HEK293 (cell line): ENCODE results near the gene PACRG.

Experiments used
- CTCF ChIA-PET: fragments of 350-600 bp; formaldehyde crosslinking; extraction: SDS; loops from one replicate; lab custom pipeline; 2021; ENCODE audit warnings: antibody characterized with exemption; lab: Yijun Ruan, JAX
- POLR2A ChIA-PET: fragments of 300-600 bp; formaldehyde crosslinking; extraction: SDS; loops from one replicate; lab custom pipeline; 2020; ENCODE audit warnings: antibody characterized with exemption, inconsistent platforms; lab: Yijun Ruan, JAX
- H3K27ac ChIP-seq: fragments of 200-500 bp; sonication (Bioruptor generic); 2 replicates; pipeline ENCODE4 v1.5.1; 2014; ENCODE audit warnings: low read depth, low read length, control low read depth, inconsistent platforms; ENCODE audit errors: extremely low read depth
- H3K36me3 ChIP-seq, 2 experiments: fragments of 200-500 bp in 1 of 2; sonication (Bioruptor generic) in 1 of 2; 1 replicate in 1 of 2; 2 replicates in 1 of 2; pipeline ENCODE4 v1.5.1; 2014 to 2017; ENCODE audit warnings: inconsistent platforms in 2 of 2, low read length in 2 of 2; ENCODE audit not compliant: control insufficient read depth in 2 of 2, insufficient read depth in 1 of 2
- H3K4me1 ChIP-seq: fragments of 200-500 bp; sonication (Bioruptor generic); 2 replicates; pipeline ENCODE4 v1.5.1; 2014; ENCODE audit warnings: mild to moderate bottlenecking, low read length, inconsistent platforms; ENCODE audit not compliant: control insufficient read depth, insufficient read depth
- H3K4me3 ChIP-seq: 2 replicates; pipeline ENCODE4 v1.5.1; 2011; ENCODE audit warnings: low read depth, mild to moderate bottlenecking, control low read depth, low read length, moderate library complexity
- H3K9me3 ChIP-seq: fragments of 200-500 bp; sonication (Bioruptor generic); 2 replicates; pipeline ENCODE4 v1.5.1; 2014; ENCODE audit warnings: low read depth, low read length, inconsistent platforms; ENCODE audit not compliant: control insufficient read depth, insufficient read depth
- EGR2 ChIP-seq: fragments of 450-650 bp; formaldehyde crosslinking; IDR thresholded peaks from 2 replicates; pipeline ENCODE4 v1.5.1; 2016; ENCODE audit warnings: low read depth, missing biosample characterization, missing genetic modification characterization
- GFI1B ChIP-seq: fragments of 450-650 bp; formaldehyde crosslinking; IDR thresholded peaks from 2 replicates; pipeline ENCODE4 v1.5.1; 2016; ENCODE audit warnings: missing biosample characterization, missing genetic modification characterization
- GLI2 ChIP-seq: fragments of 450-650 bp; formaldehyde crosslinking; IDR thresholded peaks from 2 replicates; pipeline ENCODE4; 2017; ENCODE audit warnings: missing biosample characterization, missing genetic modification characterization, low read depth, borderline replicate concordance
- KLF16 ChIP-seq: fragments of 450-650 bp; formaldehyde crosslinking; IDR thresholded peaks from 2 replicates; pipeline ENCODE4 v1.5.1; 2017; ENCODE audit warnings: missing biosample characterization, missing genetic modification characterization
- MZF1 ChIP-seq: fragments of 450-650 bp; formaldehyde crosslinking; IDR thresholded peaks from 2 replicates; pipeline ENCODE4 v1.5.1; 2017; ENCODE audit warnings: missing biosample characterization, missing genetic modification characterization, borderline replicate concordance
- RBAK ChIP-seq: fragments of 450-650 bp; formaldehyde crosslinking; IDR thresholded peaks from 2 replicates; pipeline ENCODE4 v1.5.1; 2016; ENCODE audit warnings: missing biosample characterization, missing genetic modification characterization
- SP7 ChIP-seq: fragments of 450-650 bp; formaldehyde crosslinking; IDR thresholded peaks from 2 replicates; pipeline ENCODE4 v1.5.1; 2016; ENCODE audit warnings: missing biosample characterization, missing genetic modification characterization
- WT1 ChIP-seq: fragments of 450-650 bp; formaldehyde crosslinking; IDR thresholded peaks from 2 replicates; pipeline ENCODE4 v1.5.1; 2016; ENCODE audit warnings: missing biosample characterization, missing genetic modification characterization
- ZFP69B ChIP-seq: fragments of 450-650 bp; formaldehyde crosslinking; IDR thresholded peaks from 2 replicates; pipeline ENCODE4 v1.5.1; 2016; ENCODE audit warnings: missing biosample characterization, missing genetic modification characterization
- ZNF10 ChIP-seq: fragments of 450-650 bp; formaldehyde crosslinking; IDR thresholded peaks from 2 replicates; pipeline ENCODE4 v1.5.1; 2017; ENCODE audit warnings: missing biosample characterization, missing genetic modification characterization
- ZNF132 ChIP-seq: fragments of 450-650 bp; formaldehyde crosslinking; IDR thresholded peaks from 2 replicates; pipeline ENCODE4 v1.5.1; 2017; ENCODE audit warnings: missing biosample characterization, missing genetic modification characterization, borderline replicate concordance
- ZNF223 ChIP-seq: fragments of 450-650 bp; formaldehyde crosslinking; IDR thresholded peaks from 2 replicates; pipeline ENCODE4 v1.5.1; 2016; ENCODE audit warnings: missing biosample characterization, missing genetic modification characterization
- ZNF416 ChIP-seq: fragments of 450-650 bp; formaldehyde crosslinking; IDR thresholded peaks from 2 replicates; pipeline ENCODE4 v1.5.1; 2016; ENCODE audit warnings: missing biosample characterization, missing genetic modification characterization
- ZNF624 ChIP-seq: fragments of 450-650 bp; formaldehyde crosslinking; IDR thresholded peaks from 2 replicates; pipeline ENCODE4 v1.5.1; 2017; ENCODE audit warnings: missing biosample characterization, missing genetic modification characterization
- ZNF658 ChIP-seq: fragments of 450-650 bp; formaldehyde crosslinking; IDR thresholded peaks from 2 replicates; pipeline ENCODE4; 2016; ENCODE audit warnings: missing biosample characterization, missing genetic modification characterization
- ZNF660 ChIP-seq: fragments of 450-650 bp; IDR thresholded peaks from 2 replicates; pipeline ENCODE4 v1.5.1; 2018; ENCODE audit warnings: missing biosample characterization, mild to moderate bottlenecking, missing genetic modification characterization
- ZNF707 ChIP-seq: fragments of 450-650 bp; formaldehyde crosslinking; IDR thresholded peaks from 2 replicates; pipeline ENCODE4 v1.5.1; 2016; ENCODE audit warnings: missing biosample characterization, missing genetic modification characterization
- TF ChIP-seq, protein P1 (sequence below): fragments of 450-650 bp; formaldehyde crosslinking; IDR thresholded peaks from 2 replicates; pipeline ENCODE4 v1.5.1; 2016; ENCODE audit warnings: missing biosample characterization, missing genetic modification characterization
- TF ChIP-seq, protein P2 (sequence below): fragments of 450-650 bp; formaldehyde crosslinking; IDR thresholded peaks from 2 replicates; pipeline ENCODE4 v1.5.1; 2016; ENCODE audit warnings: missing biosample characterization, missing genetic modification characterization
- TF ChIP-seq, protein P3 (sequence below): fragments of 450-650 bp; formaldehyde crosslinking; IDR thresholded peaks from 2 replicates; pipeline ENCODE4 v1.5.1; 2016; ENCODE audit warnings: missing biosample characterization, missing genetic modification characterization, low read depth
- TF ChIP-seq, protein P4 (sequence below): fragments of 450-650 bp; formaldehyde crosslinking; IDR thresholded peaks from 2 replicates; pipeline ENCODE4 v1.5.1; 2017; ENCODE audit warnings: missing biosample characterization, missing genetic modification characterization
- TF ChIP-seq, protein P5 (sequence below): fragments of 450-650 bp; formaldehyde crosslinking; IDR thresholded peaks from 2 replicates; pipeline ENCODE4 v1.5.1; 2017; ENCODE audit warnings: missing biosample characterization, missing genetic modification characterization

Gene PACRG

GRCh38 chr6:162873537-162873936 is 145.8 kb downstream of the PACRG start:
- no peak overlapping the region for H3K4me3 ChIP-seq
- no peaks in the 10 kb centered on the region for H3K4me1 ChIP-seq
- CTCF ChIA-PET: interaction anchor here (0.6 kb wide), 1 partner anchor 902 kb away, joined by 3 read pairs; no protein-coding TSS in a partner anchor
- no peaks in the 10 kb centered on the region for H3K9me3 ChIP-seq
- TF ChIP-seq ZNF707 (tag by site-specific recombination) (no peak), ZNF132 (no peak), GFI1B (tag by site-specific recombination) (no peak), ZNF624 (tag by site-specific recombination) (no peak), ZNF223 (tag by site-specific recombination) (no peak), MZF1 (tag by site-specific recombination) (no peak)
- TF ChIP-seq, protein P1, sequence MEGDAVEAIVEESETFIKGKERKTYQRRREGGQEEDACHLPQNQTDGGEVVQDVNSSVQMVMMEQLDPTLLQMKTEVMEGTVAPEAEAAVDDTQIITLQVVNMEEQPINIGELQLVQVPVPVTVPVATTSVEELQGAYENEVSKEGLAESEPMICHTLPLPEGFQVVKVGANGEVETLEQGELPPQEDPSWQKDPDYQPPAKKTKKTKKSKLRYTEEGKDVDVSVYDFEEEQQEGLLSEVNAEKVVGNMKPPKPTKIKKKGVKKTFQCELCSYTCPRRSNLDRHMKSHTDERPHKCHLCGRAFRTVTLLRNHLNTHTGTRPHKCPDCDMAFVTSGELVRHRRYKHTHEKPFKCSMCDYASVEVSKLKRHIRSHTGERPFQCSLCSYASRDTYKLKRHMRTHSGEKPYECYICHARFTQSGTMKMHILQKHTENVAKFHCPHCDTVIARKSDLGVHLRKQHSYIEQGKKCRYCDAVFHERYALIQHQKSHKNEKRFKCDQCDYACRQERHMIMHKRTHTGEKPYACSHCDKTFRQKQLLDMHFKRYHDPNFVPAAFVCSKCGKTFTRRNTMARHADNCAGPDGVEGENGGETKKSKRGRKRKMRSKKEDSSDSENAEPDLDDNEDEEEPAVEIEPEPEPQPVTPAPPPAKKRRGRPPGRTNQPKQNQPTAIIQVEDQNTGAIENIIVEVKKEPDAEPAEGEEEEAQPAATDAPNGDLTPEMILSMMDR (tag by site-specific recombination): no peak
- TF ChIP-seq, protein P2, sequence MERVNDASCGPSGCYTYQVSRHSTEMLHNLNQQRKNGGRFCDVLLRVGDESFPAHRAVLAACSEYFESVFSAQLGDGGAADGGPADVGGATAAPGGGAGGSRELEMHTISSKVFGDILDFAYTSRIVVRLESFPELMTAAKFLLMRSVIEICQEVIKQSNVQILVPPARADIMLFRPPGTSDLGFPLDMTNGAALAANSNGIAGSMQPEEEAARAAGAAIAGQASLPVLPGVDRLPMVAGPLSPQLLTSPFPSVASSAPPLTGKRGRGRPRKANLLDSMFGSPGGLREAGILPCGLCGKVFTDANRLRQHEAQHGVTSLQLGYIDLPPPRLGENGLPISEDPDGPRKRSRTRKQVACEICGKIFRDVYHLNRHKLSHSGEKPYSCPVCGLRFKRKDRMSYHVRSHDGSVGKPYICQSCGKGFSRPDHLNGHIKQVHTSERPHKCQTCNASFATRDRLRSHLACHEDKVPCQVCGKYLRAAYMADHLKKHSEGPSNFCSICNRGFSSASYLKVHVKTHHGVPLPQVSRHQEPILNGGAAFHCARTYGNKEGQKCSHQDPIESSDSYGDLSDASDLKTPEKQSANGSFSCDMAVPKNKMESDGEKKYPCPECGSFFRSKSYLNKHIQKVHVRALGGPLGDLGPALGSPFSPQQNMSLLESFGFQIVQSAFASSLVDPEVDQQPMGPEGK (tag by site-specific recombination): no peak
- TF ChIP-seq, protein P3, sequence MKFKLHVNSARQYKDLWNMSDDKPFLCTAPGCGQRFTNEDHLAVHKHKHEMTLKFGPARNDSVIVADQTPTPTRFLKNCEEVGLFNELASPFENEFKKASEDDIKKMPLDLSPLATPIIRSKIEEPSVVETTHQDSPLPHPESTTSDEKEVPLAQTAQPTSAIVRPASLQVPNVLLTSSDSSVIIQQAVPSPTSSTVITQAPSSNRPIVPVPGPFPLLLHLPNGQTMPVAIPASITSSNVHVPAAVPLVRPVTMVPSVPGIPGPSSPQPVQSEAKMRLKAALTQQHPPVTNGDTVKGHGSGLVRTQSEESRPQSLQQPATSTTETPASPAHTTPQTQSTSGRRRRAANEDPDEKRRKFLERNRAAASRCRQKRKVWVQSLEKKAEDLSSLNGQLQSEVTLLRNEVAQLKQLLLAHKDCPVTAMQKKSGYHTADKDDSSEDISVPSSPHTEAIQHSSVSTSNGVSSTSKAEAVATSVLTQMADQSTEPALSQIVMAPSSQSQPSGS (tag by site-specific recombination): no peak
- TF ChIP-seq, all 188 proteins: peak for 0
- Histone ChIP-seq H3K27ac (no peak overlapping the region), H3K36me3 (no peaks in the 10 kb centered on the region)
- POLR2A ChIA-PET: interaction anchor here (0.6 kb wide), 1 partner anchor 86 kb away, joined by 6 read pairs; no protein-coding TSS in a partner anchor

DNA sequence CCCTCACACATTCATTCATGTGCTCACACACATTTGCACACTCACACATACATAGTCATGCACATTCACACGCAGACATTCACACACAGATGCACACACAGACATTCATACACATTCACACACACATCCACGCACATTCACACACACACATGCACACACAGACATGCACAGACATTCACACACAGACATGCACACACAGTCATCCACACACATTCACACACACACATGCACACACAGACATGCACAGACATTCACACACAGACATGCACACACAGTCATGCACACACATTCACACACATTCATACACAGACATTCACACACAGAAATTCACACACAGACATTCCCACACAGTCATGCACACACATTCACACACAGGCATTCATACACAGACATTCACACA is 147.3 kb downstream of the PACRG start:
- ChIA-PET CTCF (no interaction called here), POLR2A (no interaction called here)
- Histone ChIP-seq H3K4me3 (no peak overlapping the region), H3K4me1 (no peaks in the 10 kb centered on the region), H3K36me3 (no peaks in the 10 kb centered on the region), H3K9me3 (no peaks in the 10 kb centered on the region), H3K27ac (no peak overlapping the region)
- TF ChIP-seq, protein P4, sequence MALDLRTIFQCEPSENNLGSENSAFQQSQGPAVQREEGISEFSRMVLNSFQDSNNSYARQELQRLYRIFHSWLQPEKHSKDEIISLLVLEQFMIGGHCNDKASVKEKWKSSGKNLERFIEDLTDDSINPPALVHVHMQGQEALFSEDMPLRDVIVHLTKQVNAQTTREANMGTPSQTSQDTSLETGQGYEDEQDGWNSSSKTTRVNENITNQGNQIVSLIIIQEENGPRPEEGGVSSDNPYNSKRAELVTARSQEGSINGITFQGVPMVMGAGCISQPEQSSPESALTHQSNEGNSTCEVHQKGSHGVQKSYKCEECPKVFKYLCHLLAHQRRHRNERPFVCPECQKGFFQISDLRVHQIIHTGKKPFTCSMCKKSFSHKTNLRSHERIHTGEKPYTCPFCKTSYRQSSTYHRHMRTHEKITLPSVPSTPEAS (tag by site-specific recombination): peak; percentile 98
- no peak for TF ChIP-seq RBAK (tag by site-specific recombination)

DNA sequence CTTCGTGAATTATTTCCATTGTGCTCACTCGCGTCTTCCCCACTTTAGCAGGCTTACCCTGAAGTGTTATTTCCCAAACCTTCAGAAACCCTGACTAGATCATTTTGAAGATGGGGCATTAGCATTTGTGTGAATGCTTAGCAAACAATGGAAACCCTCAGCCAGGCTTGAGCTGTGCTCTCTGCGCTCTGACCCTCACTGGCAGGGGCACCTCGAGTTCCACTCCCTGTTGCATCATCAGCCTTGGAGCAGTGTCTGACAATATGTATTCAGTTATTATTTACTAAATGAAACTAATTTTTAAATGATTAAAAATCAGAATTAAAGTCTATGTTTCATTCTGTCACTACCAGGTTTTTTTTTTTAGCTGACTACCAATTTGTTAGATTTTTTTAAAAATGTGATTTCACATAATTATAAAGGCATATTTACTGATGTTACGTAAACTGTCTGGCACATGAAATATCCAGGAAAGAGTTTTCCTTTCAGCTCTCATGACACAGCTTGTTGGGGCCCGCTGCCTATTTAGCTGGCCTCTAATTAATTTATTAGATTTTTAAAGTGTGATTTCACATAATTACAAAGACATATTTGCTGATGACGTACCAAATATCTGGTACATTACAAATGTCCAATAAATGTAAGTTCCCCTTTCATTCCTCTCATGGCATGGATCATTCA is 155.2 kb downstream of the PACRG start:
- H3K4me3 ChIP-seq: no peak overlapping the region
- no peaks in the 10 kb centered on the region for H3K9me3 ChIP-seq
- TF ChIP-seq ZNF416 (tag by site-specific recombination) (no peak), ZNF10 (no peak), EGR2 (tag by site-specific recombination) (no peak), SP7 (no peak), ZNF658 (tag by site-specific recombination) (no peak), GLI2 (tag by site-specific recombination) (no peak), ZFP69B (tag by site-specific recombination) (no peak), WT1 (no peak), KLF16 (tag by site-specific recombination) (no peak), ZNF660 (tag by site-specific recombination) (no peak)
- TF ChIP-seq, protein P5, sequence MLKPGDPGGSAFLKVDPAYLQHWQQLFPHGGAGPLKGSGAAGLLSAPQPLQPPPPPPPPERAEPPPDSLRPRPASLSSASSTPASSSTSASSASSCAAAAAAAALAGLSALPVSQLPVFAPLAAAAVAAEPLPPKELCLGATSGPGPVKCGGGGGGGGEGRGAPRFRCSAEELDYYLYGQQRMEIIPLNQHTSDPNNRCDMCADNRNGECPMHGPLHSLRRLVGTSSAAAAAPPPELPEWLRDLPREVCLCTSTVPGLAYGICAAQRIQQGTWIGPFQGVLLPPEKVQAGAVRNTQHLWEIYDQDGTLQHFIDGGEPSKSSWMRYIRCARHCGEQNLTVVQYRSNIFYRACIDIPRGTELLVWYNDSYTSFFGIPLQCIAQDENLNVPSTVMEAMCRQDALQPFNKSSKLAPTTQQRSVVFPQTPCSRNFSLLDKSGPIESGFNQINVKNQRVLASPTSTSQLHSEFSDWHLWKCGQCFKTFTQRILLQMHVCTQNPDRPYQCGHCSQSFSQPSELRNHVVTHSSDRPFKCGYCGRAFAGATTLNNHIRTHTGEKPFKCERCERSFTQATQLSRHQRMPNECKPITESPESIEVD (tag by site-specific recombination): no peak
- ChIA-PET POLR2A (no interaction called here), CTCF (interaction anchor here (0.5 to 0.6 kb wide), 4 partner anchors 50 to 1270 kb away, joined by 3 to 6 read pairs (median 4); no protein-coding TSS in a partner anchor)
- no peaks in the 10 kb centered on the region for H3K36me3 ChIP-seq
- H3K4me1 ChIP-seq: no peaks in the 10 kb centered on the region
- no peak overlapping the region for H3K27ac ChIP-seq
